ENCODE measurements around the gene ECM1. TPM values are rescaled to one million over a fixed set of nuclear protein-coding genes. Genes with fewer than 3 reads are reported as not detected.

The ECM1 gene
- total RNA-seq, 2 experiments from 2014 or later, result 2.0 to 3.8 TPM

DNA sequence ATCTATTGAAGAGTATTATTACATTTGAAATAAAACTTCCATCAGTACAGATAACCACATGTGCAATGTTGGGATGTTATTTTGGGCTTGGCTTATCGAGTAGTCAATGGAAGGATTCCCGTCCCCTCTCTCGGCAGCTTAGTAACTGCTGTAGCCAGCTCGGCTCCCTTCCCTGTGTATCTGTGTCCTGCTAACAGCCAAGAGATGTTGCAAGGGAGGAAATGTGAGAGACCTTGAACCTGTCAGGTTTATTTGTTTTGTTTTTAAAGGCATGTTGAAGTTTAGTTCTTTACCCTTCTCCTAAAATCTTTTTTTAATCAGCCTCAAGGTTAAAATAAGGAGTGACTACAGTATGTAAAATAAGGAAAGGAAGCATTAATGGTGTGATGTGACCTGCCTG is 34.2 kb upstream of the ECM1 start:
- Histone ChIP-seq H2AFZ (ENCODE audit: low read length) (no peak overlapping the region), H3K9me2 (ENCODE audit: insufficient read depth, low read length) (no peaks in the 10 kb centered on the region), H3K4me1 (ENCODE audit: insufficient read depth, low read length, poor library complexity, severe bottlenecking) (no peaks in the 10 kb centered on the region), H4K20me1 (ENCODE audit: insufficient read depth, low read length) (no peaks in the 10 kb centered on the region), H3K4me3 (ENCODE audit: low read depth, low read length, poor library complexity, severe bottlenecking) (no peak overlapping the region), H3K36me3 (ENCODE audit: insufficient read depth, low read length) (peaks cover 40% of the 10 kb centered on the region), H3K4me2 (ENCODE audit: low read length) (no peak overlapping the region), H3K27ac (ENCODE audit: low read depth, low read length, poor library complexity, severe bottlenecking) (no peak overlapping the region), H3K79me2 (ENCODE audit: insufficient read depth, low read depth, low read length) (no peaks in the 10 kb centered on the region), H3K9me3 (ENCODE audit: low read length) (no peaks in the 10 kb centered on the region)
- ChIA-PET POLR2A (no interaction called here), CTCF (ENCODE audit: unreplicated experiment) (no interaction called here)
- DNase-seq (ENCODE audit: low spot score), result no peak
- intact Hi-C loops (cut with micrococcal nuclease; ENCODE audit: unreplicated experiment), result no loop called here
- TF ChIP-seq CTCF (conservative IDR thresholded peaks at IDR 0.05; ENCODE audit: low read length) (no peak), EZH2phosphoT487 (IDR thresholded peaks at IDR 0.05; ENCODE audit: borderline replicate concordance, low read depth, low read length) (no peak)
- TSS peak; percentile 18 for BruUV-seq (replicated peaks)

GRCh38 chr1:150474869-150475268 is 33.0 kb upstream of the ECM1 start:
- intact Hi-C loops (cut with micrococcal nuclease; ENCODE audit: unreplicated experiment), result no loop called here
- no peaks in the 10 kb centered on the region for H3K9me3 ChIP-seq (ENCODE audit: low read length)
- no peaks in the 10 kb centered on the region for H4K20me1 ChIP-seq (ENCODE audit: insufficient read depth, low read length)
- no peaks in the 10 kb centered on the region for H3K79me2 ChIP-seq (ENCODE audit: insufficient read depth, low read depth, low read length)
- TF ChIP-seq CTCF (conservative IDR thresholded peaks at IDR 0.05; ENCODE audit: low read length), result no peak
- TF ChIP-seq EZH2phosphoT487 (IDR thresholded peaks at IDR 0.05; ENCODE audit: borderline replicate concordance, low read depth, low read length), result no peak
- H3K4me2 ChIP-seq (ENCODE audit: low read length), result no peak overlapping the region
- no peak overlapping the region for H3K27ac ChIP-seq (ENCODE audit: low read depth, low read length, poor library complexity, severe bottlenecking)
- BruUV-seq (replicated peaks), result no TSS peak
- H2AFZ ChIP-seq (ENCODE audit: low read length), result no peak overlapping the region
- no peaks in the 10 kb centered on the region for H3K9me2 ChIP-seq (ENCODE audit: insufficient read depth, low read length)
- H3K4me3 ChIP-seq (ENCODE audit: low read depth, low read length, poor library complexity, severe bottlenecking), result no peak overlapping the region
- no peaks in the 10 kb centered on the region for H3K4me1 ChIP-seq (ENCODE audit: insufficient read depth, low read length, poor library complexity, severe bottlenecking)
- ChIA-PET CTCF (ENCODE audit: unreplicated experiment) (no interaction called here), POLR2A (interaction anchor here (0.8 kb wide), 1 partner anchor 10 kb away, joined by 4 read pairs; no protein-coding TSS in a partner anchor)
- DNase-seq (ENCODE audit: low spot score), result no peak
- peaks cover 33% of the 10 kb centered on the region for H3K36me3 ChIP-seq (ENCODE audit: insufficient read depth, low read length)

DNA sequence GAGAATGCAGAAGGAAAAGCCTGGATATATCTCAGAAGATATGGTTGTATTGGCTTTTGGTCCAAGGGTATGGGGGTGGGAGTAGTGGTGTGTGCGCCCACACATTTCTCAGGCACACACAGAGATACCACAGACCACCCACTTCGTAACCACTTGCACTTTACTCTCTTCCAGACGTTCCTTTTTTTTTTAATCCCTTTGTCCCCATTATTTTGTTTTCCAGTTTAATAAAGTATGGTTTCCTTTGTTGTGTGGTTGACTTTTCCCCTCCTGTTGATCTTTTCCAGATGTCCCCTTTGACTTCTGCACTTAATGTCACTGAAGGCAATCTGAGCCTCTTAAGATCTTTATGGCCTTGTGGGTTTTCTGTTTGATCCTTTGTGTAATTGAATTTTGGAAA is 31.2 kb upstream of the ECM1 start:
- no TSS peak for BruUV-seq (replicated peaks)
- POLR2A ChIA-PET, result no interaction called here
- CTCF ChIA-PET (ENCODE audit: unreplicated experiment), result no interaction called here

More for the DNA sequence above, 31.2 kb upstream of the ECM1 start:
- H3K4me1 ChIP-seq (ENCODE audit: insufficient read depth, low read length, poor library complexity, severe bottlenecking), result no peaks in the 10 kb centered on the region
- H3K36me3 ChIP-seq (ENCODE audit: insufficient read depth, low read length), result peaks cover 15% of the 10 kb centered on the region
- H3K4me2 ChIP-seq (ENCODE audit: low read length), result no peak overlapping the region
- no peak overlapping the region for H2AFZ ChIP-seq (ENCODE audit: low read length)
- H3K79me2 ChIP-seq (ENCODE audit: insufficient read depth, low read depth, low read length), result no peaks in the 10 kb centered on the region
- no peaks in the 10 kb centered on the region for H4K20me1 ChIP-seq (ENCODE audit: insufficient read depth, low read length)
- no peak for DNase-seq (ENCODE audit: low spot score)
- TF ChIP-seq CTCF (conservative IDR thresholded peaks at IDR 0.05; ENCODE audit: low read length), result no peak
- no peak for TF ChIP-seq EZH2phosphoT487 (IDR thresholded peaks at IDR 0.05; ENCODE audit: borderline replicate concordance, low read depth, low read length)
- no peak overlapping the region for H3K4me3 ChIP-seq (ENCODE audit: low read depth, low read length, poor library complexity, severe bottlenecking)
- intact Hi-C loops (cut with micrococcal nuclease; ENCODE audit: unreplicated experiment), result no loop called here
- H3K27ac ChIP-seq (ENCODE audit: low read depth, low read length, poor library complexity, severe bottlenecking), result no peak overlapping the region
- no peaks in the 10 kb centered on the region for H3K9me3 ChIP-seq (ENCODE audit: low read length)
- H3K9me2 ChIP-seq (ENCODE audit: insufficient read depth, low read length), result no peaks in the 10 kb centered on the region

Measured in OCI-LY7 (cell line).